WTC11 (cell line): ENCODE data around the gene ITPKA.

Source experiments
- CTCF ChIP-seq: fragments of 200-600 bp; IDR thresholded peaks from 2 replicates; pipeline ENCODE4 v1.8.0; 2022; ENCODE audit warnings: antibody characterized with exemption
- FOXK1 ChIP-seq: sonication (generic); formaldehyde crosslinking; IDR thresholded peaks from 2 replicates; pipeline ENCODE4 v1.8.0; 2022; ENCODE audit warnings: mild to moderate bottlenecking, moderate library complexity, missing genetic modification reagents
- FOXP4 ChIP-seq: sonication (generic); formaldehyde crosslinking; IDR thresholded peaks from 2 replicates; pipeline ENCODE4 v1.8.0; 2022; ENCODE audit warnings: mild to moderate bottlenecking, missing genetic modification reagents
- MYBL2 ChIP-seq: sonication (generic); formaldehyde crosslinking; IDR thresholded peaks from 2 replicates; pipeline ENCODE4 v1.8.1; 2023; ENCODE audit warnings: mild to moderate bottlenecking, moderate library complexity, missing genetic modification reagents
- NR3C1 ChIP-seq: sonication (generic); formaldehyde crosslinking; conservative IDR thresholded peaks from 2 replicates; pipeline ENCODE4 v1.8.1; 2023; ENCODE audit warnings: low read depth, mild to moderate bottlenecking, missing genetic modification reagents
- PRDM15 ChIP-seq: sonication (generic); formaldehyde crosslinking; IDR thresholded peaks from 2 replicates; pipeline ENCODE4 v1.8.0; 2022; ENCODE audit warnings: missing genetic modification reagents
- TEAD1 ChIP-seq: sonication (generic); formaldehyde crosslinking; IDR thresholded peaks from 2 replicates; pipeline ENCODE4 v1.8.0; 2022; ENCODE audit warnings: mild to moderate bottlenecking, missing genetic modification reagents
- ZBTB21 ChIP-seq: sonication (generic); formaldehyde crosslinking; IDR thresholded peaks from 2 replicates; pipeline ENCODE4 v1.8.1; 2023; ENCODE audit warnings: mild to moderate bottlenecking, missing genetic modification reagents, borderline replicate concordance

- TF ChIP-seq ZBTB21 (CRISPR knock-in tag), result no peak
- no peak for TF ChIP-seq CTCF
- TF ChIP-seq MYBL2 (CRISPR knock-in tag), result no peak
- TF ChIP-seq FOXK1 (CRISPR knock-in tag), result no peak
- TF ChIP-seq TEAD1 (CRISPR knock-in tag), result no peak
- TF ChIP-seq NR3C1 (CRISPR knock-in tag), result no peak
- no peak for TF ChIP-seq PRDM15 (CRISPR knock-in tag)
- no peak for TF ChIP-seq FOXP4 (CRISPR knock-in tag)
Observed at GRCh38 chr15:41510728-41511127, 17.1 kb downstream of the ITPKA start.
